H1 (cell line): Measurements from ENCODE around the gene ZNF484. TPM values are rescaled to one million over a fixed set of nuclear protein-coding genes. Genes with fewer than 3 reads are reported as not detected.

Source experiments
- CTCF ChIA-PET: fragments of 300-600 bp; sonication (Branson Sonifier 250); formaldehyde crosslinking; loops from one replicate; lab custom pipeline; 2021; ENCODE audit not compliant: partially characterized antibody; lab: Charles Lee
- POLR2A ChIA-PET: fragments of 300-600 bp; sonication (Branson Sonifier 250); formaldehyde crosslinking; loops from one replicate; lab custom pipeline; 2021; ENCODE audit warnings: inconsistent platforms; ENCODE audit not compliant: partially characterized antibody; lab: Charles Lee
- DNase-seq, 2 experiments: peaks; one replicate each; pipeline versions ENCODE4 v3.0.0 to v3.0.0-alpha.2; 2010 to 2022; ENCODE audit warnings: low spot score in 2 of 2, low read depth in 1 of 2, mixed read lengths in 1 of 2
- FAIRE-seq: peaks from 2 replicates; lab custom pipeline; 2011; peaks lifted over from hg19 to GRCh38; lab: Jason Lieb, UNC
- H2AFZ ChIP-seq: 2 replicates; pipeline ENCODE4 v1.8.1; 2012; ENCODE audit warnings: low read length, inconsistent platforms
- H2AK5ac ChIP-seq: 2 replicates; pipeline ENCODE4 v1.6.1; 2013; ENCODE audit warnings: low read depth, low read length
- H2BK120ac ChIP-seq: replicated peaks from 2 replicates; pipeline ENCODE3; 2013; ENCODE audit warnings: low read depth, low read length, inconsistent platforms
- H2BK12ac ChIP-seq: 2 replicates; pipeline ENCODE4 v1.6.1; 2013; ENCODE audit warnings: low read depth, low read length
- H2BK15ac ChIP-seq: 2 replicates; pipeline ENCODE4 v1.6.1; 2013; ENCODE audit warnings: low read length
- H2BK20ac ChIP-seq: 2 replicates; pipeline ENCODE4 v1.6.1; 2013; ENCODE audit warnings: low read length
- H2BK5ac ChIP-seq: 2 replicates; pipeline ENCODE4 v1.6.1; 2013; ENCODE audit warnings: low read depth, low read length
- H3K14ac ChIP-seq: 2 replicates; pipeline ENCODE4 v1.6.1; 2013; ENCODE audit warnings: inconsistent platforms; ENCODE audit not compliant: insufficient read length
- H3K18ac ChIP-seq: 2 replicates; pipeline ENCODE4 v1.6.1; 2013; ENCODE audit warnings: low read length; ENCODE audit errors: extremely low read depth
- H3K23ac ChIP-seq: 2 replicates; pipeline ENCODE4 v1.6.1; 2013; ENCODE audit warnings: inconsistent platforms; ENCODE audit not compliant: insufficient read length
- H3K23me2 ChIP-seq: 2 replicates; pipeline ENCODE4 v1.6.1; 2013; ENCODE audit warnings: low read depth, low read length
- H3K27ac ChIP-seq: 2 replicates; pipeline ENCODE4 v1.6.1; 2011; ENCODE audit warnings: low read depth, low read length, inconsistent platforms
- H3K27me3 ChIP-seq, 4 experiments: replicated peaks in 1 of 4; 1 replicate in 1 of 4; 2 replicates in 3 of 4; pipeline versions ENCODE4 v1.6.1 to v1.8.1; 2011 to 2013; ENCODE audit warnings: low read length in 3 of 4, mild to moderate bottlenecking in 3 of 4, inconsistent platforms in 2 of 4, mixed read lengths in 2 of 4, moderate library complexity in 1 of 4; ENCODE audit not compliant: control insufficient read depth in 3 of 4, insufficient read depth in 3 of 4; ENCODE audit errors: extremely low read depth in 1 of 4
- H3K36me3 ChIP-seq, 4 experiments: 2 replicates each; pipeline versions ENCODE4 v1.6.1 to v1.8.1; 2011 to 2013; ENCODE audit warnings: mild to moderate bottlenecking in 4 of 4, low read length in 3 of 4, moderate library complexity in 2 of 4, control low read depth in 1 of 4, inconsistent platforms in 1 of 4; ENCODE audit not compliant: insufficient read depth in 4 of 4, control insufficient read depth in 2 of 4
- H3K4ac ChIP-seq: replicated peaks from 2 replicates; pipeline ENCODE3; 2013; ENCODE audit warnings: low read length, low read depth, mixed read lengths, inconsistent platforms; ENCODE audit not compliant: insufficient read length
- H3K4me1 ChIP-seq, 4 experiments: replicated peaks in 1 of 4; 1 replicate in 1 of 4; 2 replicates in 3 of 4; pipeline versions ENCODE4 v1.6.1 to v1.8.1; 2011 to 2013; ENCODE audit warnings: low read length in 3 of 4, inconsistent platforms in 2 of 4, mixed read lengths in 1 of 4; ENCODE audit not compliant: insufficient read depth in 4 of 4, control insufficient read depth in 3 of 4
- H3K4me2 ChIP-seq, 2 experiments: 2 replicates each; pipeline versions ENCODE4 v1.6.1 to v1.8.1; 2011 to 2013; ENCODE audit warnings: low read depth in 2 of 2, low read length in 2 of 2, control low read depth in 1 of 2, inconsistent platforms in 1 of 2, mild to moderate bottlenecking in 1 of 2; ENCODE audit not compliant: insufficient read depth in 1 of 2
- H3K4me3 ChIP-seq, 4 experiments: fragments of 200-600, 300-600 bp in 1 of 4; sonication (generic), shearing (Covaris generic), sonication (Bioruptor Twin) in 1 of 4; 2 replicates each; pipeline versions ENCODE4 v1.5.1 to v1.8.1; 2011 to 2016; ENCODE audit warnings: low read length in 4 of 4, low read depth in 3 of 4, control low read depth in 2 of 4, inconsistent platforms in 2 of 4, mild to moderate bottlenecking in 2 of 4, mixed read lengths in 1 of 4, moderate library complexity in 1 of 4; ENCODE audit not compliant: insufficient read depth in 2 of 4; ENCODE audit errors: extremely low read depth in 1 of 4
- H3K56ac ChIP-seq: replicated peaks from 2 replicates; pipeline ENCODE3; 2013; ENCODE audit warnings: low read depth, mild to moderate bottlenecking, mixed read lengths, low read length, inconsistent platforms; ENCODE audit not compliant: insufficient read length
- H3K79me1 ChIP-seq: 2 replicates; pipeline ENCODE4 v1.6.1; 2013; ENCODE audit warnings: low read depth, low read length, control low read depth
- H3K79me2 ChIP-seq, 2 experiments: 2 replicates each; pipeline versions ENCODE4 v1.6.1 to v1.8.1; 2012 to 2013; ENCODE audit warnings: low read length in 2 of 2, mild to moderate bottlenecking in 2 of 2, inconsistent platforms in 1 of 2; ENCODE audit not compliant: insufficient read depth in 2 of 2, control insufficient read depth in 1 of 2
- H3K9ac ChIP-seq, 4 experiments: replicated peaks in 1 of 4; 1 replicate in 1 of 4; 2 replicates in 3 of 4; pipeline versions ENCODE4 v1.6.1 to v1.8.1; 2011 to 2013; ENCODE audit warnings: low read depth in 3 of 4, low read length in 3 of 4, control low read depth in 2 of 4, mild to moderate bottlenecking in 2 of 4, moderate library complexity in 2 of 4, inconsistent platforms in 1 of 4; ENCODE audit errors: extremely low read depth in 1 of 4
- H3K9me3 ChIP-seq, 2 experiments: 2 replicates each; pipeline versions ENCODE4 v1.6.1 to v1.8.1; 2012 to 2013; ENCODE audit warnings: mild to moderate bottlenecking in 2 of 2, moderate library complexity in 2 of 2, control low read depth in 1 of 2, inconsistent platforms in 1 of 2, low read depth in 1 of 2, low read length in 1 of 2, mixed read lengths in 1 of 2; ENCODE audit not compliant: insufficient read depth in 2 of 2
- H4K20me1 ChIP-seq, 2 experiments: replicated peaks in 1 of 2; 2 replicates each; pipeline versions ENCODE3 to v1.8.1; 2011 to 2013; ENCODE audit warnings: inconsistent platforms in 2 of 2, low read length in 2 of 2, mild to moderate bottlenecking in 1 of 2; ENCODE audit not compliant: insufficient read depth in 2 of 2, control insufficient read depth in 1 of 2
- H4K5ac ChIP-seq: 2 replicates; pipeline ENCODE4 v1.6.1; 2013; ENCODE audit warnings: low read length, low read depth, mixed read lengths, inconsistent platforms; ENCODE audit not compliant: insufficient read length
- H4K8ac ChIP-seq: 2 replicates; pipeline ENCODE4 v1.8.0; 2013; ENCODE audit warnings: mild to moderate bottlenecking, moderate library complexity, low read length, inconsistent platforms; ENCODE audit not compliant: insufficient read depth; ENCODE audit errors: extremely low read depth
- H4K91ac ChIP-seq: replicated peaks from 2 replicates; pipeline ENCODE3; 2013; ENCODE audit warnings: low read length, mixed read lengths, inconsistent platforms; ENCODE audit not compliant: insufficient read length
- BRCA1 ChIP-seq: IDR thresholded peaks from 2 replicates; pipeline ENCODE4 v1.6.1; 2012; ENCODE audit warnings: low read depth, low read length, improper control_type of control experiment
- CBX5 ChIP-seq: fragments of 300-800, 300-1000 bp; sonication (generic); IDR thresholded peaks from 2 replicates; pipeline ENCODE4 v1.7.1; 2016; ENCODE audit warnings: antibody characterized with exemption, low read length, low read depth
- CEBPB ChIP-seq: IDR thresholded peaks from 2 replicates; pipeline ENCODE4 v1.6.1; 2012; ENCODE audit warnings: low read depth, low read length
- CHD2 ChIP-seq: IDR thresholded peaks from 2 replicates; pipeline ENCODE4 v1.6.1; 2012; ENCODE audit warnings: low read length, improper control_type of control experiment
- JUN ChIP-seq: IDR thresholded peaks from 2 replicates; pipeline ENCODE4 v1.6.1; 2011; ENCODE audit warnings: low read depth, mild to moderate bottlenecking, improper control_type of control experiment, low read length
- POLR2A ChIP-seq, 2 experiments: IDR thresholded peaks; 1 replicate in 1 of 2; 2 replicates in 1 of 2; pipeline ENCODE4 v1.6.1; 2011; ENCODE audit warnings: low read depth in 2 of 2, low read length in 2 of 2, mild to moderate bottlenecking in 2 of 2; ENCODE audit errors: control extremely low read depth in 1 of 2
- POLR2AphosphoS5 ChIP-seq: IDR thresholded peaks from 2 replicates; pipeline ENCODE4 v1.6.1; 2011; ENCODE audit warnings: low read depth, low read length
- RNF2 ChIP-seq: fragments of 200-900, 300-1000 bp; sonication (generic); IDR thresholded peaks from 2 replicates; pipeline ENCODE4 v1.7.1; 2016; ENCODE audit warnings: borderline replicate concordance, low read depth, mild to moderate bottlenecking, antibody characterized with exemption, low read length; ENCODE audit not compliant: poor library complexity, severe bottlenecking; ENCODE audit errors: missing control alignments
- SAP30 ChIP-seq: fragments of 300-600 bp; sonication (generic); IDR thresholded peaks from 2 replicates; pipeline ENCODE4 v1.7.1; 2012; ENCODE audit warnings: low read length, moderate library complexity, mild to moderate bottlenecking, inconsistent platforms; ENCODE audit not compliant: insufficient read depth, insufficient replicate concordance
- TAF1 ChIP-seq: IDR thresholded peaks from 2 replicates; pipeline ENCODE4 v1.6.1; 2011; ENCODE audit warnings: mild to moderate bottlenecking, low read depth, low read length
- TCF12 ChIP-seq: IDR thresholded peaks from 2 replicates; pipeline ENCODE4 v1.6.1; 2011; ENCODE audit warnings: low read depth, mild to moderate bottlenecking, low read length
- WGBS, 2 experiments: shearing (Covaris generic) in 1 of 2; methylation state at CpG; one replicate each; pipeline versions ENCODE4 v1.1.6 to v1.1.7; 2013 to 2015; ENCODE audit warnings: low lambda C conversion rate in 2 of 2, mixed read lengths in 2 of 2, inconsistent platforms in 1 of 2, low coverage in 1 of 2, missing lambda C conversion rate in 1 of 2; ENCODE audit not compliant: insufficient replicate concordance in 2 of 2, insufficient coverage in 1 of 2, insufficient read length in 1 of 2; ENCODE audit errors: extremely low coverage in 1 of 2, missing lambda C conversion rate in 1 of 2; 5-methylcytosine and 5-hydroxymethylcytosine counted together
- polyA plus RNA-seq, 7 experiments: library from polyadenylated mRNA; depleted of rRNA in 3 of 7; stranded (reverse) in 5 of 7; unstranded in 2 of 7; fragments of >200 nt in 5 of 7; fragments of 200-250 nt in 2 of 7; gene quantifications; 1 replicate in 5 of 7; 2 replicates in 1 of 7; 4 replicates in 1 of 7; pipeline versions ENCODE4 v1.2.1 to v1.2.3, GENCODE V29; 2011 to 2013; ENCODE audit warnings: missing spikeins in 2 of 7, mixed read lengths in 2 of 7
- total RNA-seq: library from RNA; stranded (reverse); fragmentation: NEBNext Ultra II Directional; extraction: Animal tissue kit (Norgen Biotek cat#: 25700); gene quantifications from 2 replicates; pipeline ENCODE4 v1.2.1, GENCODE V29; 2021

ZNF484 gene
- total and polyA plus RNA-seq, 2 of the 8 experiments (the other 6 are each of a cell fraction or from before 2014, with no cell fraction given) = 1.3 to 11.5 TPM

- Histone ChIP-seq H3K4me3 (no peak overlapping the region; a peak in 1 of 8 replicates), H3K79me1 (no peaks in the 10 kb centered on the region), H4K20me1 (peaks cover 0 to 2% of the 10 kb centered on the region in 2 experiments), H4K5ac (no peak overlapping the region), H2BK15ac (no peak overlapping the region; the same call in 1 of the 2 replicates), H4K91ac (no peak overlapping the region), H2BK12ac (no peak overlapping the region), H3K27me3 (no peaks in the 10 kb centered on the region), H2AFZ (0 out of 2 replicates have a peak overlapping the region, but pooled peaks have one; percentile 30), H3K23ac (no peak overlapping the region), H3K9ac (no peak overlapping the region), H3K56ac (no peak overlapping the region), H3K23me2 (peaks cover 2% of the 10 kb centered on the region; the same call in 1 of the 2 replicates), H3K4me1 (peaks cover 0 to 7% (median 0%) of the 10 kb centered on the region in 4 experiments; a peak in 2 of 7 replicates), H2BK20ac (no peak overlapping the region), H4K8ac (no peak overlapping the region), H2BK120ac (no peak overlapping the region), H3K4ac (no peak overlapping the region), H3K14ac (no peak overlapping the region), H3K9me3 (no peaks in the 10 kb centered on the region; a peak in 1 of 4 replicates), H3K36me3 (no peaks in the 10 kb centered on the region), H3K27ac (no peak overlapping the region), H3K79me2 (no peaks in the 10 kb centered on the region), H2AK5ac (no peak overlapping the region), H3K18ac (no peak overlapping the region), H2BK5ac (no peak overlapping the region), H3K4me2 (no peak overlapping the region)
- DNase-seq = no peak
- WGBS, 2 experiments = 79% methylated on average over 11 of the region's 11 CpGs; no CpG with 5 or more reads in 1 of the 2 experiments
- ChIA-PET POLR2A (no interaction called here), CTCF (interaction anchor here (0.8 to 1.6 kb wide), 5 partner anchors 10 to 72 kb away, joined by 3 to 5 read pairs (median 3); no protein-coding TSS in a partner anchor)
- no peak for FAIRE-seq
- TF ChIP-seq SAP30 (no peak), CEBPB (no peak), TCF12 (no peak), POLR2A (IDR thresholded peaks at IDR 0.05; ENCODE audit: control extremely low read depth in 1 of 2, low read depth in 2 of 2, low read length in 2 of 2) (no peak), RNF2 (no peak), JUN (no peak), BRCA1 (no peak), CHD2 (no peak), POLR2AphosphoS5 (no peak), CBX5 (no peak), TAF1 (no peak)
These were observed 34.0 kb upstream of the ZNF484 start for GRCh38 chr9:92911511-92912475.
